ENCODE data around the gene FAM83F.
"Not testable (repeated sequence)": the region's sequence is repeated elsewhere in the genome, so short reads cannot be mapped to it uniquely, and the experiment has no call there.

The FAM83F gene

GRCh38 chr22:39994566-39995392 is at the start of gene FAM83F:
Gene FAM83F, plus strand, starts transcription at chr22:39994954. Its CDS starts 89 bp downstream, at chr22:39995043.
- no peak for DNase-seq (ENCODE audit: low spot score)

GRCh38 chr22:39946126-39946502 is 48.6 kb upstream of the FAM83F start:
- no peak for DNase-seq (ENCODE audit: low spot score)

DNA sequence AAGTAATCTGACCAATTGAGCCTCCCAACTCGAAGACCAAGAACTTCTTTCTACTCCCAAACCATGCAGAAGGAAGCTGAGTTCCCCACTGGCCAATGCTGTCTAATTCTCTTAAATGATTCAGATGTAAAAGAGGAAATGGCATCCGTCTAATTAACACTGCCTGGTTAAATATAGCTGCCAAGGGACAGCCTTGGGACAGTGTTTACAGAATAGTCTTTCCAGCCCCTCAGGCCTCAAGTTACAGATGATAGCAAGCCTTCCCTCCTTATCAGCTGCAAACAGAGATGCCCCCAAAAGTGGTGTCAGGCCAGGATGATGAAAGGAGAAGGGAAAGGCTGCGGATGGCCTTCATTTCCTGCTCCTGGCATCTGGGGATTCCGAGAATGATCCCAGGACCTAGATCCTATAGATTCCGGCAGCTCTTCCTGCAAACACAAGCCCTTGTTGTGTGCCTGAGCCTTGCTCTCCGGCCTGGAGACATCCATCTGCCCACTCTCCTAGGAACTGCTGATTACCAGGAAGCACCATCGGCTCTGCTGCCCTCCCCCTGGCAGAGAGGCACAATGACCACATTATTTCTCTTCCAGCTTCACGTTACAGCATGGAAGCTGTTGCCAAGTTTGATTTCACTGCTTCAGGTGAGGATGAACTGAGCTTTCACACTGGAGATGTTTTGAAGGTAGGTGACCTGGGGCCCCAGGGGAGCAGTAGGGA is 48.1 kb upstream of the FAM83F start:
- DNase-seq (ENCODE audit: low spot score) = peak; percentile 77

DNA sequence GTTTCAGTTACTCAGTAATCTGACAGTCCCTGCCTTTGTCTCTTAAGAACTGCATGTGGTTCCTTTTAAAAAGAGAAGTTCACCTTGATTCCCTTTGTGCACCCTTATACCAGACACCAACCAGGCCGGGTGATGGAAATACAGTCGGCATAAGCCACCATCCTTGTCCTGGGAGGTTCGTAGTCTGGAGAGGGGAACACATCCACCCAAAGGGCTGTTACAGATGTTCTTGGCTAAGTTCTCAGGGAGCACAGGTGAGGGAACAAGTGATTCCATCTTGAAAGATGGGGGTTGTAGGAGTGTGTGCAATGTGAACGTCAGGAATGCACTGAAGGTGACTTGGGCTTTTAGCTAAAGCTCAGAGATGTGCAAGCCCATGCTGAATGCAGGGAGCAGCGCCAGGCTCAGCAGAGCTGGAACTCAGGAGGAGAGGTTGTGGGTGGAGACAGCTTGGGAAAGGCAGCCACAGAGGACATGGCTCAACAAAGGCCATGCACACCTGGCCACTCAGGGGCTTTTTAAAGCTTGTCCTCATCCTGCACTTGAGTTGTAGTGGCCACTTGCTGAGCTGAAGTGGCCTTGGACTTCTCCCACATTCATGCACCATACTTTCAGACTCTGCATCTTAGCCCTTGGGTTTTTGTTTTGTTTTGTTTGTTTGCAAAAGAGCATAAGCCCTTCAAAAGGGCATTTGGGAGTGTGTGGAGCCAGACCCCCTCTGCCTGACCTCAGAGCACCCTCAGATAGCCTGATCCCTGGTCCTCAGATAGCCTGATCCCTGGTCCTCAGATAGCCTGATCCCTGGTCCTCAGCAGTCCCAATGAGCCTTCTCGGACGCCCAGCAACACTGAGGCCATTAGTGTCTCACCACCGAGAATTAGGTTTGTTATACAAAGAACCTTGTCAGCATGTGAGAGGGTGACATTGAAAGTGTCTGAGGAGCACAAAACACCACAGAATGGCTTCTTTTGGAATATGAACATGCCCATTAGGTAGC is 47.2 kb upstream of the FAM83F start:
- DNase-seq (ENCODE audit: low spot score) = no peak

DNA sequence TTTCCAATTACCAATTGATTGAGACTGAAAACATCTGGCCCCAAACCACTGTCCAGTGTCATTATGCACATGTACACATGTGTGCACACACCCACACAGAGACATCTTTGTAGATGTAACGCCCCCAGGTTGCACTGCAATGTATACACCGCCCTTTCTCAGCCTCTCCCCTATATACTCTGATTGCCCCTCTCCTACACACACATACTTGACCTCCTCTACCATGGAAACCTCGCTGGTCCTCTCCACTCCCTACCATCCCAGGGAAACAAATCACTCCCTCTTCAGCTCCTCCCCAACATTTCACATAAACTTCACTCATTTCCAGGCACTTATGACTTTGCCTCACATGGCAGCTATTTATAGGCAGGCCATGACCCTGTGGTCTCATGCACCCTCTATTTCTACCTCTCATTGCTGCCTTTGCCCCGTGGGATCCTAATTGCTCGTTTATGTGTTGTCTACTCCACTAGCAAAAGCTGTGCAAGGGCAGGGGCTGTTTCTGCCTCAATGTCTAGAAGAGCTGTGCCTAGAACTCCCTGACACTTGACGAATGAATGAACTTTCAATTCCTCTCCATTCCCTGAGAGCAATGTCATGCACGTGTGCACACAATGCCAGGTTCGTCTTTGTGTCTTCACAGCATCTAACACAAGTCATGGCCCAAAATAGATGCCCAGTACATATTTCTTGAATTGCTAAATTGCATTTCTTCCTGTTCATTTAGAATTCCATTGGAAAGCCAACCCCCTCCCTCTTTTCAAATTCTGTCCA is 44.6 kb upstream of the FAM83F start:
- DNase-seq (ENCODE audit: low spot score) = no peak

- not testable (repeated sequence) for DNase-seq (ENCODE audit: low spot score)
These were observed 43.0 kb upstream of the FAM83F start for GRCh38 chr22:39951603-39952293.

- DNase-seq (ENCODE audit: low spot score) = no peak
These were observed 42.4 kb upstream of the FAM83F start for GRCh38 chr22:39952347-39952746.

GRCh38 chr22:39953101-39953500 is 41.7 kb upstream of the FAM83F start:
- no peak for DNase-seq (ENCODE audit: low spot score)

GRCh38 chr22:39954584-39955055 is 40.1 kb upstream of the FAM83F start:
- DNase-seq (ENCODE audit: low spot score) = peak; percentile 80

DNA sequence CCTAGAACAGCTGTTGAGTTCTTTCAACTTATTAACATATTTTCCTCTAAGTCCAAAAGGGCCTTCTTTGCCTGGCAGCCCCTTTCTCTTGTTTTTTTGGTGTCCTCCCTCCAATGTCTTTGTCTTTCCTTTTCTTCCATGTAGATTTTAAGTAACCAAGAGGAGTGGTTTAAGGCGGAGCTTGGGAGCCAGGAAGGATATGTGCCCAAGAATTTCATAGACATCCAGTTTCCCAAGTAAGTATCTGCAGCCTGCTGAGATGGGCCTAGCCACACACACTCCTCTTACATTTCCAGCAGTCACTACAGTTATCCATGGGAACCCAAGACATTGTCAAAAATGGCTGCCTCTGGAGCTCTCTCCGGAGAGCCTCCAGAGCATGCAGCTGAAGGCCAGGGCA is 39.1 kb upstream of the FAM83F start:
- DNase-seq (ENCODE audit: low spot score) = no peak

DNA sequence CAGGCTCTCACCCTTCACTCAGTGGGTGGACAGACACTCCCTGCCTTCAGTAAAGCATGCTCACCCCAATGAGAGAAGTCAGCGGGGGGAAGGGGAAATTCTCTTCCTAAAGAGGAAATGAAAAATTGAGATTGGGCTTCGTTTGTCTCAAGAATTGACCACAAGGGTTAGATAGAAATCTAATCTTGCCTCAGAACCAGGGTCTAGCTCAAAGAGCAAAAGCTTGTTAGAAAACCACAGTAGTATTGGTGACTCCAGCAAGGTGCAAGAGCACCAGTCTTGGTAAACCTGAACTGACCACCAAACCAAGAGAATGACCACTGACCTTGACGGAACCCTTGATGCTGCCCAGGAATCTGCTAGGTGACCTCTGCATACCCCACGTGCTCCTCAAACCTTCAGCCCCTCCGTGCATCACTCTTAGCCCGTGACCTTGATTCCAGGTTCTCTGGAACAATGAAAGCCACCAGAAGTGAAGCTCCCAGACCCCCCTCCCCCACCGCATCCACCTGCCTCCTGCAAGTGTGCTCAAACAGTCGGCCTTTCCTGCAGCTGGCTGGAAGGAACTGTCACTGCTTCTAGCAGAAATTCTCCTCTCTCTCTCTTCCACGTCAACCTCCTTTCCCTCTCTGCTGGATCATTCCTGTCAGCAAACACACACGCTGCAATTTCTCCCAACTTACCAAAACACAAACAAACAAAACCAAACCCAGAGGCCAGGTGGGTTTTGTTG is 37.7 kb upstream of the FAM83F start:
- DNase-seq (ENCODE audit: low spot score) = no peak

- no peak for DNase-seq (ENCODE audit: low spot score)
These were observed 36.6 kb upstream of the FAM83F start for GRCh38 chr22:39958009-39958711.

- no peak for DNase-seq (ENCODE audit: low spot score)
These were observed 35.7 kb upstream of the FAM83F start for GRCh38 chr22:39958949-39959639.

DNA sequence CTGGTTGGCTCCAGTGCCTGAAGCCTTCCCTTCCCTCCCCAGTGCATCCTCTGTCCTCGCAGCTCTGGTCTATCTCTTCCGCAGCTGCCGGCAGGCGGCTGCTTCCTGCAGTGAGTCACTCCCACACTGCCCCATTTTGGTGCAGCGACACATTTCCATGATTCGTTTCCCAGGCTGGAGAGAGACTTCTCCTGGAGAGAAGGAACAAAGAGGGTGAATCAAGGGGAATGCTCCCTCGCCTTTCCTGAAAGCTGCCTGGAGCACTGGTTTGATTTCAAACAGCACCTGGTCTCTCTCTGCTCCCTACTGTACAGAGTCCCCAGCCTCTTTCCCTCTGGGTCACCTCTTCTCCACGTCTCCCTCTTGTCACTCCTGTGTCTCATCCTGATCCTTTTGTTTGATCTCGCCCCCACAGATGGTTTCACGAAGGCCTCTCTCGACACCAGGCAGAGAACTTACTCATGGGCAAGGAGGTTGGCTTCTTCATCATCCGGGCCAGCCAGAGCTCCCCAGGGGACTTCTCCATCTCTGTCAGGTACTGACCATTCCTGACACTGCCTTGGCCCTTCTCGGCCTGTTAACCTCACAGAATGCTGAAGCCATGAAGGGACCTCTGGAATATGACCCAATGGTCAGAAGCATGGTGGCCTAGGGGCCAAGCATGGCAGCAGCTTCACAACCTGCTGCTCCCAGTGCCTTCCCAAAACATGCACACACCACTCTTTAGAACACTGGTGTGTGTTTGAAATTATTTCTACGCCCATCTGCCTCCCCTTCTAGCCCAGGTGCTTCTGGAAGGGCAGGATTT is 34.9 kb upstream of the FAM83F start, which contains the start of gene TMA7B:
TSS of gene TMA7B (plus strand) at position 758 of the 808 bp plus-strand sequence. CDS start 3,978 bp downstream, outside the sequence.
- no peak for DNase-seq (ENCODE audit: low spot score)

DNA sequence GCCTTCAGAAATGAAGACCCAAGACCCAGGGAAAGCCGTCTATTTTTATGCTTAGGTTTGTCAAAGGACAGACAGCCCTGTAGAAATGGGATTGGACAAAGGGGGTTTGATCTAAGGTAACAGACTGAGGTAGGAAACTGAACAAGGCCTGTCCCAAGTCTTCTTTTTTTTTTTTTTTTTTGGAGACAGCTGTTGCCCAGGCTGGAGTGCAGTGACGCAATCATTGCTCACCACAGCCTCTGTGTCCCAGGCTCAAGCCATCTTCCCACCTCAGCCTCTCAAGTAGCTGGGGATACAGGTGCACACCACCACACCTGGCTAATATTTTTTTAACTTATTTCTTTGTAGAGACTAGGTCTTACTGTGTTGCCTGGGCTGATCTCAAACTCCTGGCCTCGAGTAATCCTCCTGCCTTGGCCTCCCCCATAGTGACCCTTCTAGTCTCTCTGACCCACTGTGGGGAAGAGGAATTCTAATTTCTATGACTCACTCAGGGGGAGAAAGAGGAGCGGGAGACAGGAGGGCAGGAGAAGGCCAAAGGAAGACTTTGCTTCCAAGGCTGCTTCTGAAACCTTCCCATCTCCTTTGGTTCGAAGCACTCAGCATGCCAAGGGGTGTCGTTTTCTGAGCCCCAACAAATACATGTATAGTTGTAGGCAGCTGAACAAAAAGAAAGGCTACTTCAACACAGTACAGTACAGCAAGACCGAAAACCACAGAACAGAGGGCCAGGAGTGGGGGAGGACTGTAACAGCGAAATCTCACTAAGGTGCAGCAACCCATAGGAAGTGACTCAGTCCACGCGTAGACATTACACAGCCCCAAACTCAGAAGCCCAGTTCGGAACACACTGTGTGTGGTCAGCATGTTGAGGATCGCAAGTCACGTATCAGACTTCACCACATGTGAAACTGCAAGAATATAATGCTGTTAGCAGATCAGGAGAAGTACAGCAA is 33.7 kb upstream of the FAM83F start:
- no peak for DNase-seq (ENCODE audit: low spot score)

GRCh38 chr22:39962071-39962470 is 32.7 kb upstream of the FAM83F start:
- no peak for DNase-seq (ENCODE audit: low spot score)
